Gastroesophageal sphincter (tissue), 4 donors: ENCODE measurements around the gene USP11. TPM values are rescaled to one million over a fixed set of nuclear protein-coding genes. Genes with fewer than 3 reads are reported as not detected.
"Not testable (repeated sequence)": the region's sequence is repeated elsewhere in the genome, so short reads cannot be mapped to it uniquely, and the experiment has no call there.

Experiments used
- ATAC-seq: fragments of 150-250 bp; one replicate; pipeline ENCODE4 v1.9.1; 2016; ENCODE audit warnings: mild to moderate bottlenecking, moderate library complexity
- H3K27ac ChIP-seq, 4 donors: fragments of 200-600 bp; sonication (generic) in 3 of 4; 1 replicate in 3 of 4; 2 replicates in 1 of 4; pipeline ENCODE4 v1.5.1; 2016 to 2019
- H3K27me3 ChIP-seq: fragments of 200-600 bp; sonication (generic); one replicate; pipeline ENCODE4 v1.5.1; 2019
- H3K36me3 ChIP-seq, 2 donors: fragments of 200-600 bp; sonication (generic); one replicate each; pipeline ENCODE4 v1.5.1; 2019; ENCODE audit warnings: control low read depth in 1 of 2
- H3K4me1 ChIP-seq, 3 donors: fragments of 200-600 bp; sonication (generic); 1 replicate in 2 of 3; 2 replicates in 1 of 3; pipeline ENCODE4 v1.5.1; 2016 to 2019; ENCODE audit warnings: control low read depth in 2 of 3
- H3K4me3 ChIP-seq, 2 donors: fragments of 200-600 bp; sonication (generic); one replicate each; pipeline ENCODE4 v1.5.1; 2019; ENCODE audit warnings: mild to moderate bottlenecking in 1 of 2, moderate library complexity in 1 of 2
- H3K9me3 ChIP-seq, 3 donors: fragments of 200-600 bp; sonication (generic); one replicate each; pipeline ENCODE4 v1.5.1; 2017 to 2019; ENCODE audit warnings: control low read depth in 2 of 3
- EP300 ChIP-seq: sonication (generic); formaldehyde crosslinking; IDR thresholded peaks from one replicate; pipeline ENCODE4 v1.6.1; 2017; ENCODE audit warnings: antibody characterized with exemption, mild to moderate bottlenecking
- POLR2A ChIP-seq, 2 donors: fragments of 450-650 bp; IDR thresholded peaks; one replicate each; pipeline ENCODE4 v1.6.1; 2017; ENCODE audit warnings: antibody characterized with exemption in 2 of 2, mild to moderate bottlenecking in 2 of 2, moderate library complexity in 1 of 2
- POLR2AphosphoS5 ChIP-seq: sonication (generic); formaldehyde crosslinking; IDR thresholded peaks from one replicate; pipeline ENCODE4 v1.6.1; 2017; ENCODE audit warnings: antibody characterized with exemption
- WGBS, 2 donors: methylation state at CpG; one replicate each; pipeline ENCODE4 v1.1.5; 2018; ENCODE audit warnings: low coverage in 1 of 2; 5-methylcytosine and 5-hydroxymethylcytosine counted together
- total RNA-seq, 4 donors: library from RNA; depleted of rRNA; stranded (reverse); fragments of >200 nt; gene quantifications; one replicate each; pipeline ENCODE4 v1.1.0, GENCODE V29; 2016
- TF ChIP-seq, protein P1 (sequence below), 4 experiments: fragments of 200-600 bp in 2 of 4; fragments of 450-650 bp in 2 of 4; sonication (generic) in 1 of 4; IDR thresholded peaks; one replicate each; pipeline ENCODE4 v1.5.1; 2017 to 2019; ENCODE audit warnings: antibody characterized with exemption in 4 of 4, mild to moderate bottlenecking in 2 of 4, moderate library complexity in 2 of 4

USP11 gene
- total RNA-seq, 4 donors from 2014 or later = 26.9 to 64.6 (median 40.7) TPM

GRCh38 chrX:47248576-47248975 lies 15.8 kb downstream of the USP11 start:
- Histone ChIP-seq H3K27ac (no peak overlapping the region), H3K4me1 (no peaks in the 10 kb centered on the region), H3K27me3 (no peaks in the 10 kb centered on the region), H3K9me3 (no peaks in the 10 kb centered on the region), H3K36me3 (peaks cover 0 to 38% of the 10 kb centered on the region in 2 donors), H3K4me3 (no peak overlapping the region)
- 86% methylated on average over 2 of the region's 6 CpGs; no CpG with 5 or more reads in 1 of the 2 donors for WGBS, 2 donors
- ATAC-seq = no peak
- TF ChIP-seq POLR2AphosphoS5 (no peak), EP300 (no peak), POLR2A (IDR thresholded peaks at IDR 0.05) (no peak)
- TF ChIP-seq, protein P1, sequence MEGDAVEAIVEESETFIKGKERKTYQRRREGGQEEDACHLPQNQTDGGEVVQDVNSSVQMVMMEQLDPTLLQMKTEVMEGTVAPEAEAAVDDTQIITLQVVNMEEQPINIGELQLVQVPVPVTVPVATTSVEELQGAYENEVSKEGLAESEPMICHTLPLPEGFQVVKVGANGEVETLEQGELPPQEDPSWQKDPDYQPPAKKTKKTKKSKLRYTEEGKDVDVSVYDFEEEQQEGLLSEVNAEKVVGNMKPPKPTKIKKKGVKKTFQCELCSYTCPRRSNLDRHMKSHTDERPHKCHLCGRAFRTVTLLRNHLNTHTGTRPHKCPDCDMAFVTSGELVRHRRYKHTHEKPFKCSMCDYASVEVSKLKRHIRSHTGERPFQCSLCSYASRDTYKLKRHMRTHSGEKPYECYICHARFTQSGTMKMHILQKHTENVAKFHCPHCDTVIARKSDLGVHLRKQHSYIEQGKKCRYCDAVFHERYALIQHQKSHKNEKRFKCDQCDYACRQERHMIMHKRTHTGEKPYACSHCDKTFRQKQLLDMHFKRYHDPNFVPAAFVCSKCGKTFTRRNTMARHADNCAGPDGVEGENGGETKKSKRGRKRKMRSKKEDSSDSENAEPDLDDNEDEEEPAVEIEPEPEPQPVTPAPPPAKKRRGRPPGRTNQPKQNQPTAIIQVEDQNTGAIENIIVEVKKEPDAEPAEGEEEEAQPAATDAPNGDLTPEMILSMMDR (IDR thresholded peaks at IDR 0.05) = no peak

DNA sequence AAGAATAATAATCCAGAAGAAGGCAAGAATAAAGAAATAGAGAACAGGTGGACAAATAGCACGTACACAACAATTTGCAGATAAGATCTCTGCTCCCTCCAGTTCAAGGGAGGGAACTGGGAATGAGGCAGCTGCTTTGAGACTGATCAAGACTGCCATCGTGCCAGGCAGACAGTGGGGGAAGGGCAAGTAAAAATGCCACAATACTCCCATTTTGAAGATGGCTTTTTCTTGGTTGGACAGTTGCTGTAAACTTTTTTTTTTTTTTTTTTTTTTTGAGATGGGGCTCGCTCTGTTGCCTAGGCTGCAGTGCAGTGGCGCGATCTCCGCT lies 17.2 kb downstream of the USP11 start:
- ATAC-seq = no peak
- Histone ChIP-seq H3K36me3 (peaks cover 0 to 24% of the 10 kb centered on the region in 2 donors), H3K4me3 (no peak overlapping the region), H3K27me3 (no peaks in the 10 kb centered on the region), H3K9me3 (no peaks in the 10 kb centered on the region), H3K4me1 (no peaks in the 10 kb centered on the region), H3K27ac (no peak overlapping the region)
- 60 to 63% methylated on average over 2 of the region's 6 CpGs for WGBS, 2 donors
- TF ChIP-seq EP300 = no peak
- TF ChIP-seq, protein P1 (IDR thresholded peaks at IDR 0.05) = no peak

DNA sequence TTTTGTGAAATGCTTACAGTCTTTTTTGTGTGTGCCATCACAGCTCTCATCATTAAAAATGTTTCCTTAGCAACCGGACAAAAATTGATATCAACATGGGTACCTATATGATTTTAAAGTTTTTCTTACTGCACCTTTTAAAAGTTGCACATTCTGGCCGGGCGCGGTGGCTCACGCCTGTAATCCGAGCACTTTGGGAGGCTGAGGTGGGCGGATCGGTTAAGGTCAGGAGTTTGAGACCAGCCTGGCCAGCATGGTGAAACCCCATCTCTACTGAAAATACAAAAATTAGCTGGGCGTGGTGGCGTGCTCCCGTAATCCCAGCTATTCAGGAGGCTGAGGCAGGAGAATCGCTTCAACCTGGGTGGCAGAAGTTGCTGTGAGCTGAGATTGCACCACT lies 24.8 kb downstream of the USP11 start:
- H3K9me3 ChIP-seq, ATAC-seq, H3K27ac ChIP-seq, H3K27me3 ChIP-seq, H3K4me3 ChIP-seq, H3K4me1 ChIP-seq, H3K36me3 ChIP-seq: not testable (repeated sequence)
- WGBS, 2 donors = 78 to 82% methylated on average over 1 to 2 of the region's 12 CpGs

DNA sequence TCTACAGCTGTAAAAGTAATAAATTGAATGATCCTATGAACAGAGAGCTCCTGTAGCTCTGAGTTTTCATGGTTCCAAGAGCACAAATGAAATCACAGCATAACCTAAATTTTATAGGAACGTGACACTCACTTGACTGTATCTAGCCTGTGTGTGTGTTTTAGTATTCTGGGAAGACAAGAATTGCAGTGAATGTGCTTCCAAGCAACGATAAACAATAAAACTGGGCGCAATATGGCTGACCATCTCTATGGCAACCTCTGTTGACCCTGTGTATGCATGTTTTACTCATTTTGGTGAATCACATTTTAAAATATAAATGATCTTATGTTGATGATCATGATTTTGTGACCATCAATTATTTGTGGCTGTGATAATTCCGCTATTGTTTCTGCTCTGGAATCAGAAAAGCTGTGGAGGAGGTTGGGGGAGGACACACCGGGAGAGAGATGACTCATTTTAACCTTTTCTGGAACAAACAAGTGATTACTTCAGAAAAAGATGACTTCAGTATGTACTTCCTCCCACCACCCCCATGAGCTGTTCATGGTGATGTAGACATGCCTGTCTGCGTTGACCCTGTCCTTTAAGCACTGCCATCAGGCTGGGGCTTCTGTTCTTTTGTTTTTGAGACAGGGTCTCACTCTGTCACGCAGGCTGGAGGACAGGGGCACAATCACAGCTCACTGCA lies 31.8 kb downstream of the USP11 start:
- Histone ChIP-seq H3K27me3 (no peaks in the 10 kb centered on the region), H3K27ac (no peak overlapping the region), H3K9me3 (no peaks in the 10 kb centered on the region), H3K36me3 (no peaks in the 10 kb centered on the region), H3K4me1 (no peaks in the 10 kb centered on the region), H3K4me3 (no peak overlapping the region)
- ATAC-seq = no peak
- no peak for TF ChIP-seq POLR2A (IDR thresholded peaks at IDR 0.05)
- TF ChIP-seq, protein P1 (IDR thresholded peaks at IDR 0.05) = no peak
- TF ChIP-seq EP300 = no peak
- TF ChIP-seq POLR2AphosphoS5 = no peak
- 68 to 72% methylated on average over 6 to 7 of the region's 7 CpGs for WGBS, 2 donors

GRCh38 chrX:47266643-47267042 lies 33.8 kb downstream of the USP11 start:
- ATAC-seq = no peak
- 73% methylated on average over 5 of the region's 7 CpGs; no CpG with 5 or more reads in 1 of the 2 donors for WGBS, 2 donors
- Histone ChIP-seq H3K27ac (no peak overlapping the region), H3K27me3 (no peaks in the 10 kb centered on the region), H3K36me3 (no peaks in the 10 kb centered on the region), H3K4me1 (no peaks in the 10 kb centered on the region), H3K9me3 (no peaks in the 10 kb centered on the region), H3K4me3 (no peak overlapping the region)
- TF ChIP-seq POLR2AphosphoS5 (no peak), POLR2A (IDR thresholded peaks at IDR 0.05) (no peak), EP300 (no peak)
- TF ChIP-seq, protein P1 (IDR thresholded peaks at IDR 0.05) = no peak
